A549 treated with AZD2906 at 1 μM for 4 hours (cell line): ENCODE measurements around the gene AP1M2. TPM values are rescaled to one million over a fixed set of nuclear protein-coding genes. Genes with fewer than 3 reads are reported as not detected.

Source experiments
- total RNA-seq: library from RNA; stranded (reverse); fragments of 200-300 nt; extraction: Qiagen RNA extraction; gene quantifications from 5 replicates; pipeline ENCODE4 v1.2.3, GENCODE V29; 2022

Gene AP1M2
- total RNA-seq = 26.1 to 54.3 TPM (median 40.6 TPM) in 5 replicates

GRCh38 chr19:10587022-10587838, at the start of gene AP1M2:
Gene AP1M2 (minus strand): TSS chr19:10587312. CDS start chr19:10587231, 81 bp downstream.

GRCh38 chr19:10625003-10625761, 38.1 kb upstream of the AP1M2 start, which contains the start of gene SLC44A2:
Gene SLC44A2 (plus strand): TSS chr19:10625553. CDS start chr19:10625634, 81 bp downstream.

DNA sequence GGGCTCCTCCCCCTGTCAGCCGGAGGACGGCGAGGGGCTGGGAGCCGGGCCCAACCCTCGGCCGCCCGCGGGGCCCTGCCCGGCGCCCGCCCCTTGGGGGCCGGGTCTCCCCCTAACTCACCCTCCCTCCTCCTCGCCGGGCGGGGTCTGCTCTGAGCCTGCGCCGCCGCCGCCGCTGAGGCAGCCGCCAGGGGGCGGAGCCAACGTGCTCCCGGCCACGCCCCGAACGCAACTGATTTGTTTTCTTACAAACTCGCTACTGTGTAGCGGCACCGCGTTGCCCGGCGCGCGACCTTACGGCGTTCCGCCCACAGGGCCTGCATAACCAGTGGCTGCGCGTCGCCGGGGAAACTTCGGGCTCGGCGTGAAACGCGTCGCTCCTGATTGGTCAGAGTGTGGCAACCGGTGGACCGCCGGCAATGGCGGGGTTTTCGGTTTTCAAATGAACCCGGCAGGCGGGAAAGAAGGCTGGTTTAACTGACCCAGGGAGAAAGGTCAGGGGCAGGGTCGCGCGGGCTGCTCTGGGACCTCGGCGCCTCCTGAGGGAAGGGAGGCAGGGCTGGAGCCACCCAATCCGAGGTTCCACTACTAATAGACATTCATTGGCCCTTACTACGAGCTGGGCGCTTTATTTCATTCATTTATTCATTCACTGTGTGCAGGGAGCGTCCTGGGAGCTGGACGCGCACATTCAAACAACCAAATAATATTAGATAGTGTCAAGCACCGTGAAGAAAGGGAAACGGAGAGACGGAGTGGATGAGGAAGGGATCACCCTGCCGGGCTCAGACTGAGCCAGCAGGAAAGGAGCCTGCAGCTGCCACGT, 18.1 kb downstream of the AP1M2 start, which contains the start of gene CDKN2D:
Gene CDKN2D, minus strand, starts transcription at position 154 of the 826 bp plus-strand sequence. CDS start 326 bp downstream, outside the sequence.

GRCh38 chr19:10565567-10566407, 21.3 kb downstream of the AP1M2 start, which contains the start of gene KRI1:
Gene KRI1 (minus strand): TSS chr19:10566010. CDS start chr19:10565999, 11 bp downstream.

DNA sequence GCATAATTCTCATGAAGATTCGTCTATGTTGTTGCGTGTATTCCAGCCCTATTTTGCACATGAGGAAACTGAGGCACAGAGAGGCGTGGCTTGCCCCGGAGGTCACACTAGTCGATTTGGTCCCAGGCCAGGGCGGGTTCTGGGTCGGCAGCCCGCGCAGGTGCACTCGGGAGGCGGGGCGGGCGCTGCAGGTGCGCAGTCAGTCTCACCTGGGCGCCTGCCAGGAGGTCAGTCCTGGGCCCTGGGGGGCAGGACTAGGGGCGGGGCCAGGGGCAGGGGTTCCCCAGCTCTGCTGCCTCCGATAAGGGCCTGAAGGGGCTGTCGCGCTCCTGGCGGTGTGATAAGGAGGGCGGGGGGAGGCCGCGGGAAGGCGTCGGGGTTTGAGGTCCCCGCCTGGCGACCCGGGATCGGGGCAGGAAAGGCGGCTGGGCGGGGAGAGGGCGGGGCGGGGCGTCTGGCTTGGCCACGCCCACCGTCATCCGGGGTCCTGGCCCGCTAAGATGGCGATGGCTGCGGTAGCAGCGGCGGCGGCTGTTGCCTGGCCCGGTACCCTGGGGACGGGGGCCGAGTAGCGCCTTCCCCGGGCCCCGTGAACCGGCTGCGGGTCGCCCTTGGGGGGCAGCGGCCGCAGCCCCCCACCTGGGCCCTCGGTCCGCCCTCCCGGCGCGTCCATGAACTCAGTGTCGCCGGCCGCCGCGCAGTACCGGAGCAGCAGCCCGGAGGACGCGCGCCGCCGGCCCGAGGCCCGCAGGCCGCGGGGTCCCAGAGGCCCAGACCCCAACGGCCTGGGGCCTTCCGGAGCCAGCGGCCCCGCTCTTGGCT, 43.5 kb downstream of the AP1M2 start, which contains the start of gene ATG4D:
Gene ATG4D, plus strand, starts transcription at position 485 of the 822 bp plus-strand sequence. Its CDS starts 187 bp downstream, at position 672.

Other genes starting within 250 kb of the AP1M2 start
- 6.2 to 9.8 TPM (median 8.2 TPM) in 5 replicates for gene ICAM3, start 247.7 kb downstream of the AP1M2 start, total RNA-seq
- gene TYK2, start 206.7 kb downstream of the AP1M2 start, total RNA-seq = 28.2 to 42.9 TPM (median 38.1 TPM) in 5 replicates
- 154 to 196 TPM (median 180 TPM) in 5 replicates for gene CDC37, start 183.8 kb downstream of the AP1M2 start, total RNA-seq
- 3.8 to 4.7 TPM (median 4.1 TPM) in 5 replicates for gene PDE4A, start 166.8 kb downstream of the AP1M2 start, total RNA-seq
- 47.1 to 61.8 TPM (median 52.3 TPM) in 5 replicates for gene KEAP1, start 84.0 kb downstream of the AP1M2 start, total RNA-seq
- gene S1PR5, start 69.9 kb downstream of the AP1M2 start, total RNA-seq = 0.97 to 1.5 TPM (median 1.4 TPM) in 5 replicates
- gene ATG4D, start 43.4 kb downstream of the AP1M2 start, total RNA-seq = 16.5 to 23.2 TPM (median 21.6 TPM) in 5 replicates
- gene KRI1, start 21.3 kb downstream of the AP1M2 start, total RNA-seq = 13.5 to 16.6 TPM (median 15.2 TPM) in 5 replicates
- 4.4 to 7.4 TPM (median 5.7 TPM) in 5 replicates for gene CDKN2D, start 18.3 kb downstream of the AP1M2 start, total RNA-seq
- 7.4 to 9.4 TPM (median 9.0 TPM) in 5 replicates for gene SLC44A2, start 38.2 kb upstream of the AP1M2 start, total RNA-seq
- gene ILF3, start 67.0 kb upstream of the AP1M2 start, total RNA-seq = 153 to 165 TPM (median 160 TPM) in 5 replicates
- gene QTRT1, start 114.1 kb upstream of the AP1M2 start, total RNA-seq = 29.8 to 36.2 TPM (median 33.0 TPM) in 5 replicates
- 50.3 to 58.7 TPM (median 54.2 TPM) in 5 replicates for gene DNM2, start 130.8 kb upstream of the AP1M2 start, total RNA-seq
- 23.6 to 31.2 TPM (median 30.5 TPM) in 5 replicates for gene TMED1, start 248.9 kb upstream of the AP1M2 start, total RNA-seq